Measurements from ENCODE around the gene TGOLN2. TPM values are rescaled to one million over a fixed set of nuclear protein-coding genes. Genes with fewer than 3 reads are reported as not detected.
A peak's percentile ranks its signal among the peaks of the same experiment; 100 is the strongest.
"Not testable (repeated sequence)": the region's sequence is repeated elsewhere in the genome, so short reads cannot be mapped to it uniquely, and the experiment has no call there.

Gene TGOLN2
- total RNA-seq, 1 donor = 129 TPM

DNA sequence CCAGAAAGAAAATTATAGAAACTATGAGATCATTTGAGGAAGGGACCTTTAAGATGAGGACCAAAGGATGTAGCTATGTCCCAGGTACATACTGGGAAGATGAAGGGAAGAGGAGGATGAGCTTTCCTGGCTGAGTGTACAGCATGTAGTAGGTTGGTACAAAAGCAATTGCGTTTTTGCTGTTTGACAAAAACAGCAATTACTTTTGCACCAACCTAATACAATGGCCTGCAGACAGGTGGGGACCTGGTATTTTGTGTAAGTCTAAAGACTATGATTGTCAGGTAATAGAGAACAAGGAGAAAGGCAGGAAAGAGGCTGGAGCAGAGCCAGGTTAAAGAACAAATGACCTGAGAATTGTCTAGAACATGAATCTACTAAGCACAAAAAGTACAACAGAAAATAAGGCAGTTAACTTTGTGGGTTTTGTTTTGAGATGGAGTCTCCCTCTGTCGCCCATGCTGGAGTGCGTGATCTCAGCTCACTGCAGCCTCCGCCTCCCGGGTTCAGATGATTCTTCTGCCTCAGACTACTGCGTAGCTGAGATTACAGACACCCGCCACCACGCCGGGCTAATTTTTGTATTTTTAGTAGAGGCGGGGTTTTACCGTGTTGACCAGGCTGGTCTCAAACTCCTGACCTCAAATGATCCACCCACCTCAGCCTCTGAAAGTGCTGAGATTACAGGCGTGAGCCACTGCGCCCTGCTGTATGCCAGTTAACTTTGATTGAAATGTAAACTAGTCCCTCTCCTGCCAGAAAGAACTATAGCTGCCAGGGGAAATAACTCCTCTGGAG, 3.2 kb upstream of the TGOLN2 start:
- Histone ChIP-seq H3K36me3 (ENCODE audit: insufficient read depth, low read length) (peaks cover under 1% of the 10 kb centered on the region), H3K4me2 (ENCODE audit: insufficient read depth, low read length) (no peak overlapping the region), H3K27me3 (ENCODE audit: insufficient read depth, low read length) (no peaks in the 10 kb centered on the region), H3K4me3 (ENCODE audit: insufficient read depth, low read length) (no peak overlapping the region), H4K20me1 (ENCODE audit: insufficient read depth, low read length) (peaks cover 14% of the 10 kb centered on the region), H3K9me3 (ENCODE audit: low read depth, low read length) (no peaks in the 10 kb centered on the region), H3K79me2 (ENCODE audit: insufficient read depth, low read length) (peaks cover 15% of the 10 kb centered on the region), H3K27ac (ENCODE audit: low read depth, low read length) (no peak overlapping the region), H2AFZ (ENCODE audit: low read length) (no peak overlapping the region), H3K4me1 (ENCODE audit: insufficient read depth, low read length) (peaks cover 14% of the 10 kb centered on the region)
- TF ChIP-seq, protein P1, sequence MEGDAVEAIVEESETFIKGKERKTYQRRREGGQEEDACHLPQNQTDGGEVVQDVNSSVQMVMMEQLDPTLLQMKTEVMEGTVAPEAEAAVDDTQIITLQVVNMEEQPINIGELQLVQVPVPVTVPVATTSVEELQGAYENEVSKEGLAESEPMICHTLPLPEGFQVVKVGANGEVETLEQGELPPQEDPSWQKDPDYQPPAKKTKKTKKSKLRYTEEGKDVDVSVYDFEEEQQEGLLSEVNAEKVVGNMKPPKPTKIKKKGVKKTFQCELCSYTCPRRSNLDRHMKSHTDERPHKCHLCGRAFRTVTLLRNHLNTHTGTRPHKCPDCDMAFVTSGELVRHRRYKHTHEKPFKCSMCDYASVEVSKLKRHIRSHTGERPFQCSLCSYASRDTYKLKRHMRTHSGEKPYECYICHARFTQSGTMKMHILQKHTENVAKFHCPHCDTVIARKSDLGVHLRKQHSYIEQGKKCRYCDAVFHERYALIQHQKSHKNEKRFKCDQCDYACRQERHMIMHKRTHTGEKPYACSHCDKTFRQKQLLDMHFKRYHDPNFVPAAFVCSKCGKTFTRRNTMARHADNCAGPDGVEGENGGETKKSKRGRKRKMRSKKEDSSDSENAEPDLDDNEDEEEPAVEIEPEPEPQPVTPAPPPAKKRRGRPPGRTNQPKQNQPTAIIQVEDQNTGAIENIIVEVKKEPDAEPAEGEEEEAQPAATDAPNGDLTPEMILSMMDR (IDR thresholded peaks at IDR 0.05; ENCODE audit: extremely low read depth, low read depth, low read length) = no peak
- DNase-seq (ENCODE audit: insufficient read length, low spot score, missing footprints) = no peak

DNA sequence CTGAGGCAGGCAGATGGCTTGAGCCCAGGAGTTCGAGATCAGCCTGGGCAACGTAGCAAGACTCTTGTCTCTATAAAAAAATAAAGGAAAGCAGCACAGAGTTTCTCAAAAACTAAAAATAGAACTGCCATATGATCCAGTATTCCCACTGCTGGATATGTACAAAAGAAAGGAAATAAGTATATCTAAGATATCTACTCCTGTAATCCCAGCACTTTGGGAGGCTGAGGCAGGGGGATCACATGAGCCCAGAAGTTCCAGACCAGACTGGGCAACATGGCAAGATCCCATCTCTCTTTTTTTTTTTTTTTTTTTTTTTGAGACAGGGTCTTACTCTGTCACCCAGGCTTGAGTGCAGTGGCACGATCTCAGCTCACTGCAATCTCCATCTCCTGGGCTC, 1.9 kb upstream of the TGOLN2 start:
- H3K4me2 ChIP-seq (ENCODE audit: insufficient read depth, low read length); H3K4me3 ChIP-seq (ENCODE audit: insufficient read depth, low read length); H3K36me3 ChIP-seq (ENCODE audit: insufficient read depth, low read length); H2AFZ ChIP-seq (ENCODE audit: low read length); DNase-seq (ENCODE audit: insufficient read length, low spot score, missing footprints); H3K9me3 ChIP-seq (ENCODE audit: low read depth, low read length); H3K27ac ChIP-seq (ENCODE audit: low read depth, low read length); H3K27me3 ChIP-seq (ENCODE audit: insufficient read depth, low read length): not testable (repeated sequence)
- Histone ChIP-seq H3K79me2 (ENCODE audit: insufficient read depth, low read length) (peaks cover 29% of the 10 kb centered on the region), H4K20me1 (ENCODE audit: insufficient read depth, low read length) (peaks cover 27% of the 10 kb centered on the region), H3K4me1 (ENCODE audit: insufficient read depth, low read length) (peaks cover 25% of the 10 kb centered on the region)

DNA sequence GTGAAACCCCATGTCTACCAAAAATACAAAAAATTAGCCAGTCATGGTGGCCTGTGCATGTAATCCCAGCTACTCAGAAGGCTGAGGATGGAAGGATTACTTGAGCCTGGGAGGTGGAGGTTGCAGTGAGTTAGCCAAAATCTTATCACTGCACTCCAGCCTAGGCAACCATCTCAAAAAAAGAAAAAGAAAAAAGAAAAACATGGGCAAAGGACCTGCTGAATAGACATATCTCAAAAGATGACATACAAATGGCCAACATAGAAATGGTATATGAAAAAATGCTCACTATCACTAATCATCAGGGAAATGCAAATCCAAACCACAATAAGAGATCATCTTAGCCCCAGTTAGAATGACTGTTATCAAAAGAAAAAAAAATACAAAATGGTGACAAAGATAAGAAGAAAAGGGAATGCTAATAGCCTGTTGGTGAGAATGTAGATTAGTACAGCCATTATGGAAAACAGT, 1.4 kb upstream of the TGOLN2 start:
- TF ChIP-seq, protein P1 (IDR thresholded peaks at IDR 0.05; ENCODE audit: extremely low read depth, low read depth, low read length) = no peak
- Histone ChIP-seq H3K27me3 (ENCODE audit: insufficient read depth, low read length) (no peaks in the 10 kb centered on the region), H4K20me1 (ENCODE audit: insufficient read depth, low read length) (peaks cover 32% of the 10 kb centered on the region), H3K4me2 (ENCODE audit: insufficient read depth, low read length) (no peak overlapping the region), H3K9me3 (ENCODE audit: low read depth, low read length) (no peaks in the 10 kb centered on the region), H3K79me2 (ENCODE audit: insufficient read depth, low read length) (peaks cover 34% of the 10 kb centered on the region), H3K36me3 (ENCODE audit: insufficient read depth, low read length) (peaks cover 14% of the 10 kb centered on the region), H2AFZ (ENCODE audit: low read length) (no peak overlapping the region), H3K27ac (ENCODE audit: low read depth, low read length) (no peak overlapping the region), H3K4me3 (ENCODE audit: insufficient read depth, low read length) (no peak overlapping the region), H3K4me1 (ENCODE audit: insufficient read depth, low read length) (peaks cover 28% of the 10 kb centered on the region)
- DNase-seq (ENCODE audit: insufficient read length, low spot score, missing footprints) = no peak

DNA sequence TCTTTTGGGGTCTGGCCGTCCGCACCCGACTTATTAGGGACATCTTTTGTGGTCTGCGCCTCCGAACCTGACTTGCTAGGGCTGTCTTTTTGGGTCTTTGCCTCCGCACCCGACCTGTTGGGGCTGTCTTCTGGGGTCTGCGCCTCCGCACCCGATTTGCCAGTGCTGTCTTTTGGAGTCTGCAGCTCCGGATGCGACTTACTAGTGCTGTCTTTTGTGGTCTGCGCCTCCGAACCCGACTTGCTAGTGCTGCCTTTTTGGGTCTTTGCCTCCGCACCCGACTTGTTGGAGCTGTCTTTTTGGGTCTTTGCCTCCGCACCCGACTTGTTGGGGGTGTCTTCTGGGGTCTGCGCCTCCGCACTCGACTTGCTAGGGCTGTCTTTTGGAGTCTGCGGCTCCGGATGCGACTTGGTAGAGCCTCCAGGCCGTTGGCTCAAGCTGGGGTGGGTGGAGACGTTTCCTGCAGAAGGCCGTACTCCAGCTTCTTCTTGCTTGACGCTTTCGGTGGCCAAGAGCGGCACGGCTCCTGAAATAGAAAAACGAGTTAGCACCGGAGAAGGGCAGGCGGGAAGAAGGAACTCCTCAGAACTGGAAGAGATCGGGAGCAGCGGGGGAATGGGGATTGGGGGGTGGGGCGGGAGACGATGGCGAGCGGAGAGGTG, 498 bp downstream of the TGOLN2 start:
- Histone ChIP-seq H3K4me3 (ENCODE audit: insufficient read depth, low read length) (peak overlapping the region; percentile 90), H2AFZ (ENCODE audit: low read length) (peak overlapping the region; percentile 99), H3K79me2 (ENCODE audit: insufficient read depth, low read length) (peaks cover 53% of the 10 kb centered on the region), H4K20me1 (ENCODE audit: insufficient read depth, low read length) (peaks cover 41% of the 10 kb centered on the region), H3K27me3 (ENCODE audit: insufficient read depth, low read length) (no peaks in the 10 kb centered on the region), H3K36me3 (ENCODE audit: insufficient read depth, low read length) (peaks cover 31% of the 10 kb centered on the region), H3K4me1 (ENCODE audit: insufficient read depth, low read length) (peaks cover 28% of the 10 kb centered on the region), H3K27ac (ENCODE audit: low read depth, low read length) (peak overlapping the region; percentile 98), H3K9me3 (ENCODE audit: low read depth, low read length) (no peaks in the 10 kb centered on the region), H3K4me2 (ENCODE audit: insufficient read depth, low read length) (peak overlapping the region; percentile 98)
- TF ChIP-seq, protein P1 (IDR thresholded peaks at IDR 0.05; ENCODE audit: extremely low read depth, low read depth, low read length) = no peak
- DNase-seq (ENCODE audit: insufficient read length, low spot score, missing footprints) = no peak

Measured in osteoblast (primary cell).